GM12875 (cell line): ENCODE data around the gene KIF1B.
A peak's percentile ranks its signal among the peaks of the same experiment; 100 is the strongest.

Experiments used
- H3K4me3 ChIP-seq: one replicate; pipeline ENCODE4 v1.5.1; 2011; ENCODE audit warnings: low read depth, low read length, control low read depth
- CTCF ChIP-seq: IDR thresholded peaks from 2 replicates; pipeline ENCODE4 v1.5.1; 2011; ENCODE audit warnings: low read depth, mild to moderate bottlenecking, control low read depth, inconsistent platforms, low read length, moderate library complexity, borderline replicate concordance; ENCODE audit not compliant: insufficient read depth

KIF1B gene

GRCh38 chr1:10387677-10388386, 177.5 kb downstream of the KIF1B start:
- H3K4me3 ChIP-seq, result no peak overlapping the region

GRCh38 chr1:10388387-10388715, 178.0 kb downstream of the KIF1B start:
- no peak overlapping the region for H3K4me3 ChIP-seq
- TF ChIP-seq CTCF, result no peak

More at GRCh38 chr1:10387677-10388386, 177.5 kb downstream of the KIF1B start:
- no peak for TF ChIP-seq CTCF

- no peak for TF ChIP-seq CTCF
- H3K4me3 ChIP-seq, result no peak overlapping the region
Measured at GRCh38 chr1:10389271-10389973, 179.1 kb downstream of the KIF1B start.

- TF ChIP-seq CTCF, result no peak
- H3K4me3 ChIP-seq, result no peak overlapping the region
Measured at GRCh38 chr1:10396870-10397269, 186.5 kb downstream of the KIF1B start.

- no peak for TF ChIP-seq CTCF
Measured at GRCh38 chr1:10398278-10398733, 187.9 kb downstream of the KIF1B start.

GRCh38 chr1:10398734-10399443, 188.5 kb downstream of the KIF1B start, which contains the start of gene PGD:
Gene PGD (plus strand): TSS chr1:10399064. CDS start chr1:10399118, 54 bp downstream.
- TF ChIP-seq CTCF, result no peak
- H3K4me3 ChIP-seq, result peak within 1 kb of the TSS; percentile 78

More at GRCh38 chr1:10398278-10398733, 187.9 kb downstream of the KIF1B start:
- peak overlapping the region; percentile 78 for H3K4me3 ChIP-seq
